Stimulated activated CD8-positive, alpha-beta memory T cell treated with anti-CD3 and anti-CD28 coated beads, Interleukin-7, amount 100 ng/mL, for 48 hours (primary cell): Measurements from ENCODE around the gene NPFF.

ENCODE experiments used
- DNase-seq, 2 donors: peaks; one replicate each; pipeline ENCODE4 v3.0.0-alpha.2; 2020; ENCODE audit warnings: low read depth in 1 of 2; ENCODE audit errors: extremely low read depth in 1 of 2

The NPFF gene

GRCh38 chr12:53479331-53479730 is 28.0 kb downstream of the NPFF start:
- no peak for DNase-seq

GRCh38 chr12:53478865-53479264 is 28.4 kb downstream of the NPFF start:
- no peak for DNase-seq

- DNase-seq = no peak
These were observed 30.5 kb downstream of the NPFF start for GRCh38 chr12:53476769-53477209.

- no peak for DNase-seq
These were observed 32.5 kb downstream of the NPFF start for GRCh38 chr12:53474819-53475218.

GRCh38 chr12:53474077-53474476 is 33.2 kb downstream of the NPFF start:
- DNase-seq = no peak

- DNase-seq = no peak
These were observed 35.2 kb downstream of the NPFF start for GRCh38 chr12:53472056-53472582.

GRCh38 chr12:53468282-53468681 is 39.0 kb downstream of the NPFF start:
- no peak for DNase-seq

GRCh38 chr12:53467880-53468279 is 39.4 kb downstream of the NPFF start:
- DNase-seq = no peak

- DNase-seq = no peak
These were observed 40.2 kb downstream of the NPFF start for GRCh38 chr12:53467082-53467481.

- DNase-seq = no peak
These were observed 40.6 kb downstream of the NPFF start for GRCh38 chr12:53466640-53467039.

GRCh38 chr12:53465679-53466078 is 41.6 kb downstream of the NPFF start:
- no peak for DNase-seq

GRCh38 chr12:53464685-53465418 is 42.4 kb downstream of the NPFF start:
- no peak for DNase-seq

GRCh38 chr12:53463802-53464560 is 43.3 kb downstream of the NPFF start:
- no peak for DNase-seq

GRCh38 chr12:53462935-53463334 is 44.3 kb downstream of the NPFF start:
- DNase-seq = no peak

- no peak for DNase-seq
These were observed 45.7 kb downstream of the NPFF start for GRCh38 chr12:53461591-53461990.

- DNase-seq = no peak
These were observed 46.2 kb downstream of the NPFF start for GRCh38 chr12:53461059-53461458.

GRCh38 chr12:53459097-53459496 is 48.2 kb downstream of the NPFF start:
- DNase-seq = no peak
